Trophoblast cell (in vitro differentiated cells and primary cell): ENCODE data around the gene IMPDH2. TPM values are rescaled to one million over a fixed set of nuclear protein-coding genes. Genes with fewer than 3 reads are reported as not detected.
A peak's percentile ranks its signal among the peaks of the same experiment; 100 is the strongest.

Source experiments
- DNase-seq, 2 donors: peaks; one replicate each; pipeline ENCODE4 v3.0.0-alpha.2; 2016
- H2AFZ ChIP-seq: 2 replicates; pipeline ENCODE4 v1.6.1; 2013; ENCODE audit warnings: low read length, moderate library complexity, mild to moderate bottlenecking; ENCODE audit not compliant: insufficient read depth, poor library complexity
- H2AK5ac ChIP-seq: 2 replicates; pipeline ENCODE4 v1.6.1; 2013; ENCODE audit warnings: mild to moderate bottlenecking, low read length
- H2BK120ac ChIP-seq: 2 replicates; pipeline ENCODE4 v1.6.1; 2013; ENCODE audit warnings: low read length, mild to moderate bottlenecking, moderate library complexity; ENCODE audit not compliant: insufficient read depth, poor library complexity
- H2BK12ac ChIP-seq: 2 replicates; pipeline ENCODE4 v1.6.1; 2013; ENCODE audit warnings: mild to moderate bottlenecking, low read length, moderate library complexity
- H2BK5ac ChIP-seq: 2 replicates; pipeline ENCODE4 v1.6.1; 2013; ENCODE audit warnings: low read length, low read depth, moderate library complexity, mild to moderate bottlenecking; ENCODE audit not compliant: poor library complexity
- H3K14ac ChIP-seq: 2 replicates; pipeline ENCODE4 v1.6.1; 2013; ENCODE audit warnings: mild to moderate bottlenecking, low read length
- H3K18ac ChIP-seq: 2 replicates; pipeline ENCODE4 v1.6.1; 2013; ENCODE audit warnings: mild to moderate bottlenecking, low read length
- H3K23ac ChIP-seq: 2 replicates; pipeline ENCODE4 v1.6.1; 2013; ENCODE audit warnings: low read length
- H3K27ac ChIP-seq: 2 replicates; pipeline ENCODE4 v1.5.1; 2013; ENCODE audit warnings: low read depth, mild to moderate bottlenecking, inconsistent platforms, low read length, moderate library complexity
- H3K27me3 ChIP-seq: 2 replicates; pipeline ENCODE4 v1.6.1; 2013; ENCODE audit warnings: inconsistent platforms, mild to moderate bottlenecking, low read length, moderate library complexity; ENCODE audit not compliant: insufficient read depth
- H3K36me3 ChIP-seq, 2 experiments: 1 replicate in 1 of 2; 2 replicates in 1 of 2; pipeline ENCODE4 v1.6.1; 2013; ENCODE audit warnings: low read length in 2 of 2, mild to moderate bottlenecking in 2 of 2, moderate library complexity in 1 of 2; ENCODE audit not compliant: insufficient read depth in 2 of 2, control insufficient read depth in 1 of 2
- H3K4ac ChIP-seq: 2 replicates; pipeline ENCODE4 v1.6.1; 2013; ENCODE audit warnings: low read depth, mild to moderate bottlenecking, low read length, moderate library complexity
- H3K4me1 ChIP-seq, 2 experiments: 1 replicate in 1 of 2; 2 replicates in 1 of 2; pipeline ENCODE4 v1.6.1; 2013; ENCODE audit warnings: low read length in 2 of 2, mild to moderate bottlenecking in 2 of 2, moderate library complexity in 1 of 2; ENCODE audit not compliant: insufficient read depth in 2 of 2, control insufficient read depth in 1 of 2
- H3K4me2 ChIP-seq: 2 replicates; pipeline ENCODE4 v1.6.1; 2013; ENCODE audit warnings: inconsistent platforms, mild to moderate bottlenecking, low read length, moderate library complexity
- H3K4me3 ChIP-seq: 2 replicates; pipeline ENCODE4 v1.5.1; 2013; ENCODE audit warnings: mild to moderate bottlenecking, low read depth, low read length, inconsistent platforms
- H3K79me1 ChIP-seq: one replicate; pipeline ENCODE4 v1.6.1; 2013; ENCODE audit warnings: low read length
- H3K79me2 ChIP-seq: 2 replicates; pipeline ENCODE4 v1.6.1; 2013; ENCODE audit warnings: low read length, mild to moderate bottlenecking; ENCODE audit not compliant: control insufficient read depth, insufficient read depth, poor library complexity
- H3K9ac ChIP-seq: 2 replicates; pipeline ENCODE4 v1.6.1; 2013; ENCODE audit warnings: mild to moderate bottlenecking, low read length
- H3K9me3 ChIP-seq: 2 replicates; pipeline ENCODE4 v1.6.1; 2013; ENCODE audit warnings: low read depth, mild to moderate bottlenecking, control low read depth, inconsistent platforms, low read length; ENCODE audit not compliant: insufficient read depth
- H4K12ac ChIP-seq: 2 replicates; pipeline ENCODE4 v1.6.1; 2013; ENCODE audit warnings: low read depth, mild to moderate bottlenecking, low read length, moderate library complexity
- H4K8ac ChIP-seq: 2 replicates; pipeline ENCODE4 v1.6.1; 2013; ENCODE audit warnings: low read depth, mild to moderate bottlenecking, low read length, moderate library complexity
- H4K91ac ChIP-seq: one replicate; pipeline ENCODE4 v1.6.1; 2013; ENCODE audit warnings: low read depth, mild to moderate bottlenecking, low read length, moderate library complexity
- WGBS: extraction: QIAGEN DNeasy Blood & Tissue Kit; methylation state at CpG from one replicate; pipeline ENCODE4 v1.1.7; 2013; ENCODE audit warnings: missing lambda C conversion rate; ENCODE audit not compliant: insufficient read length, insufficient coverage; ENCODE audit errors: extremely low coverage; 5-methylcytosine and 5-hydroxymethylcytosine counted together
- polyA plus RNA-seq: library from polyadenylated mRNA; stranded (reverse); fragments of 200-250 nt; gene quantifications from 2 replicates; pipeline ENCODE4 v1.2.3, GENCODE V29; 2013

Gene IMPDH2
- 226 and 229 TPM in 2 replicates for polyA plus RNA-seq

DNA sequence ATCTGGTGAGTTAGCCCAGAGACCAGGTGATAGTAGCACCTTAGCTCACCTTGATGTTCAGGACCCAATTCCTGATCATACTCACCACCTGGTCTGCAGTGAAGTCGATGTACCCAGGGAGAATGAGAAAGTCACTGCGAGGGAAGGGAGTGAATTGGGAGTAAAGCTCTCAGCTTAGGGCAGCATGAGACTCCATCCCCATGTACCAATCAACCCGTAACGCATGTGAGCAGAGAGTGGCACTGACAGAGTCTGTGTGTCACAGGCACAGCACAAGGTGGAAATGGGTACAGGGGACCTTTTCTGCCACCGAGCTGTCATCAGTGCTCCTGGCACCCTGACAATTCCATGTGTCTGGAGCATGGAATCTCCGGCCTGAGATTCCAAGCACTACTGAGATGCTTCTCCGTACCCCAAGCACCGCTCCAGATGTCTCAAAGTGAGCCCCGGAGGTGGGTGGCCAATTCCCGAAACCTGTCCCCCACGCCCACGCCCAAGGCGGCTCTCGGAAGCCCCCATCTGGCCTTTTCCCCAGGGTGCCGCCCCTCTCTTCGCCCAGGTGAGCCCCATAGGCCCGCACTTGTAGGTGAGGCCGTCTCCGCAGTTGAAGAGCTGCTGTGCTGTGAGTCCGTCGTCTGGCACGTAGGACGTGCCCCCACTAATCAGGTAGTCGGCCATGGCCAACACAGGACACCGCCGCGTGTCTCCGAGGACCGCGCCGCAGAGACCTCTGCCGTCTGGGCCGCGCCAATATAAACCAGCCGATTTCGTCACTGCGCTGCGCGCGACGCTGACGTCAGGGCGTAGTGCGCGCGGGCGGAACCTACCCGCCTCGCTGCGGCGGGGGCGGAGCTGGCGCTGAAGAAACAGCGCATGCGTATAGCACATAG, at the start of gene IMPDH2:
Gene IMPDH2, minus strand, starts transcription at position 726 of the 890 bp plus-strand sequence. Its CDS starts 48 bp downstream, at position 678.
- Histone ChIP-seq H2BK5ac (peak within 1 kb of the TSS; percentile 68), H2AK5ac (peak within 1 kb of the TSS; percentile 91), H3K4me1 (peaks cover 9% of the 10 kb centered on the region in 2 experiments), H4K12ac (peak within 1 kb of the TSS; percentile 93), H4K8ac (peak within 1 kb of the TSS; percentile 97), H3K36me3 (peaks cover 55 to 76% of the 10 kb centered on the region in 2 experiments), H3K27ac (peak within 1 kb of the TSS; percentile 16), H2BK12ac (peak within 1 kb of the TSS; percentile 8), H4K91ac (peak within 1 kb of the TSS; percentile 76), H3K4me2 (peak within 1 kb of the TSS; percentile 82), H3K4ac (peak within 1 kb of the TSS; percentile 87), H3K23ac (no peak within 1 kb of the TSS), H3K18ac (peak within 1 kb of the TSS; percentile 89), H3K9me3 (peaks cover 4% of the 10 kb centered on the region), H3K27me3 (no peaks in the 10 kb centered on the region), H3K14ac (peak within 1 kb of the TSS; percentile 98), H3K79me2 (peaks cover 7% of the 10 kb centered on the region), H2AFZ (peak within 1 kb of the TSS; percentile 72), H3K9ac (peak within 1 kb of the TSS; percentile 83), H2BK120ac (peak within 1 kb of the TSS; percentile 82), H3K4me3 (peak within 1 kb of the TSS; percentile 71), H3K79me1 (peaks cover 3% of the 10 kb centered on the region)
- WGBS = no CpG with 5 or more reads among the region's 55 CpGs
- DNase-seq = peak; percentile 97 to 99

DNA sequence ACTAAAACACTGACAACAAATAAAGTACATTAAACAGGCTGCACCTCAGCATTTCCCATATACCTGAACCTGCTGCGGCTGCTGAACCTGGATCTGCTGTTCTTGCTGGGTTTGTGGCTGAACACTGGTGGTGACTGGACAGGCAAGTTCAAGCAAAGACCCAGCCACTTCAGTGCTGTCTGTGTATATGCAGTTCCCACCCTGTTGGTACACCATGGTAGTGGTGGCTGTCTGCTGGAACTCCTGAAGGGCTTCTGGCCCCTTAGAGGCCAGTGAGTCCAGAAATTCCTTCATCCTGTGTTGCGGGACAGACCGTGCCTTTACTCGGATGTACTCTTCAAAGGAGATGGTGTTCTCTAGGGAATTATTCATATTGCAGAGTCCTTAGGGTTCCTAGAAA, 47.4 kb upstream of the IMPDH2 start:
- no peaks in the 10 kb centered on the region for H3K79me2 ChIP-seq
- no peak overlapping the region for H3K18ac ChIP-seq
- no peak overlapping the region for H2BK12ac ChIP-seq
- no peak for DNase-seq
- peak overlapping the region; percentile 2 for H3K9ac ChIP-seq
- WGBS = no CpG with 5 or more reads among the region's 4 CpGs
- no peak overlapping the region for H2BK120ac ChIP-seq
- H3K4me3 ChIP-seq = no peak overlapping the region
- H3K23ac ChIP-seq = no peak overlapping the region
- no peak overlapping the region for H3K14ac ChIP-seq
- no peaks in the 10 kb centered on the region for H3K27me3 ChIP-seq
- no peak overlapping the region for H4K12ac ChIP-seq
- no peak overlapping the region for H4K91ac ChIP-seq
- H3K27ac ChIP-seq = no peak overlapping the region
- H3K4me1 ChIP-seq = no peaks in the 10 kb centered on the region
- H2AK5ac ChIP-seq = no peak overlapping the region
- no peak overlapping the region for H2AFZ ChIP-seq
- no peaks in the 10 kb centered on the region for H3K9me3 ChIP-seq
- no peak overlapping the region for H3K4ac ChIP-seq
- no peak overlapping the region for H2BK5ac ChIP-seq
- H3K4me2 ChIP-seq = no peak overlapping the region
- H4K8ac ChIP-seq = no peak overlapping the region
- H3K79me1 ChIP-seq = no peaks in the 10 kb centered on the region
- H3K36me3 ChIP-seq = peaks cover 44 to 61% of the 10 kb centered on the region in 2 experiments

DNA sequence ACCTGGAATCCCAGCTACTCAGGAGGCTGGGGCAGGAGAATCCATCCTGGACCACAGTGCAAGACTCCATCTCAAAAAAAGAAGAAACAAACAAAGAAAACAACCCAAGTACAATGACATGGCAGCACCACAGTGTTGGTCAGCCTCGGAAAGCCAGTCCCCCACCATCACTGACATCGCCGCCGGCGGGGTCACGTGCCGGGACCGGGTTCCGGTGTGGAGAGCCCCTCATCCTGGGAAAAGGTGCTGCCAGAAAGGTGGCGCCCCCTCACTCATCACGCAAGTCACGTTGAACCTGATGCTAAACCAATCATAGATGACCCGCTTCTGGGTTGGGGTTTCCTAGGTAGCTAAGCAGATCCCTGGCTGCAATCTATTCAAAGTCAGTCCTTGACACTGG, 46.9 kb upstream of the IMPDH2 start:
- no peak overlapping the region for H3K14ac ChIP-seq
- H2BK120ac ChIP-seq = no peak overlapping the region
- H3K9ac ChIP-seq = no peak overlapping the region
- H4K12ac ChIP-seq = no peak overlapping the region
- H3K36me3 ChIP-seq = peaks cover 48 to 64% of the 10 kb centered on the region in 2 experiments
- no CpG with 5 or more reads among the region's 13 CpGs for WGBS
- no peaks in the 10 kb centered on the region for H3K4me1 ChIP-seq
- no peak overlapping the region for H4K91ac ChIP-seq
- H2AK5ac ChIP-seq = no peak overlapping the region
- no peak overlapping the region for H3K27ac ChIP-seq
- no peak overlapping the region for H3K23ac ChIP-seq
- H3K79me2 ChIP-seq = no peaks in the 10 kb centered on the region
- no peak overlapping the region for H2BK12ac ChIP-seq
- DNase-seq = no peak
- H2AFZ ChIP-seq = no peak overlapping the region
- no peak overlapping the region for H4K8ac ChIP-seq
- H3K4me2 ChIP-seq = no peak overlapping the region
- H2BK5ac ChIP-seq = no peak overlapping the region
- H3K18ac ChIP-seq = no peak overlapping the region
- no peaks in the 10 kb centered on the region for H3K27me3 ChIP-seq
- no peaks in the 10 kb centered on the region for H3K9me3 ChIP-seq
- H3K4me3 ChIP-seq = no peak overlapping the region
- H3K79me1 ChIP-seq = no peaks in the 10 kb centered on the region
- no peak overlapping the region for H3K4ac ChIP-seq

DNA sequence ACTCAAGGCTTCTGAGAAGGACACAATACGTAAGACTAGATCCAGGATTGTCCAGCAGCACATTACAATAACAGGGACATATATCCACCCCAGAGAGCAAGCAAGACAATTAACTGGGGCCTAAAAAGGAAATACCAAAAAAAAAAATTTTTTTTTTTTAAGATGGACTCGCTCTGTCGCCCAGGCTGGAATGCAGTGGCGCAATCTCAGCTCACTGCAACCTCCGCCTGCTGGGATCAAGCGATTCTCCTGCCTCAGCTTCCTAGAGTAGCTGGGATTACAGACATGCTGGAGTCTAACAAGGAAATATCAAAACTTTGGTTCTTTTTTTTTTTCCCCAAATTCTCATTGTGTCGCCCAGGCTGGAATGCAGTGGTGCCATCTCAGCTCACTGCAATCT, 28.8 kb upstream of the IMPDH2 start:
- no peak overlapping the region for H2AFZ ChIP-seq
- H3K4me3 ChIP-seq = no peak overlapping the region
- peaks cover 2% of the 10 kb centered on the region for H3K9me3 ChIP-seq
- no peak overlapping the region for H3K9ac ChIP-seq
- no peak overlapping the region for H3K14ac ChIP-seq
- no peak overlapping the region for H4K8ac ChIP-seq
- H3K18ac ChIP-seq = no peak overlapping the region
- H3K4me2 ChIP-seq = no peak overlapping the region
- no peaks in the 10 kb centered on the region for H3K4me1 ChIP-seq
- no peak overlapping the region for H2BK5ac ChIP-seq
- DNase-seq = peak; percentile 4 to 40
- H2AK5ac ChIP-seq = no peak overlapping the region
- no peak overlapping the region for H3K27ac ChIP-seq
- H3K23ac ChIP-seq = no peak overlapping the region
- H3K27me3 ChIP-seq = no peaks in the 10 kb centered on the region
- H2BK12ac ChIP-seq = no peak overlapping the region
- H3K4ac ChIP-seq = no peak overlapping the region
- H3K79me1 ChIP-seq = no peaks in the 10 kb centered on the region
- no peak overlapping the region for H2BK120ac ChIP-seq
- peaks cover 49 to 52% of the 10 kb centered on the region in 2 experiments for H3K36me3 ChIP-seq
- no CpG with 5 or more reads among the region's 7 CpGs for WGBS
- no peak overlapping the region for H4K12ac ChIP-seq
- H3K79me2 ChIP-seq = no peaks in the 10 kb centered on the region
- H4K91ac ChIP-seq = no peak overlapping the region
